HuH-7 (cell line): Measurements from ENCODE around the gene TMPRSS7.

Experiments used
- DNase-seq: peaks from one replicate; pipeline ENCODE4 v3.0.0; 2011; ENCODE audit warnings: low spot score

The TMPRSS7 gene

GRCh38 chr3:112034436-112034835, at the start of gene TMPRSS7:
Gene TMPRSS7, plus strand, starts transcription at chr3:112034736. Its CDS starts 110 bp downstream, at chr3:112034846.
- DNase-seq = no peak

- no peak for DNase-seq
Measured at GRCh38 chr3:111986800-111987199, 47.7 kb upstream of the TMPRSS7 start.

- DNase-seq = no peak
Measured at GRCh38 chr3:111989061-111989678, 45.4 kb upstream of the TMPRSS7 start.

- DNase-seq = no peak
Measured at GRCh38 chr3:111993038-111993437, 41.5 kb upstream of the TMPRSS7 start.

- DNase-seq = no peak
Measured at GRCh38 chr3:111998636-111999483, 35.7 kb upstream of the TMPRSS7 start, which contains the start of gene TAGLN3. Gene TAGLN3, plus strand, starts transcription at chr3:111998922. Its CDS starts 501 bp downstream, at chr3:111999423.

- no peak for DNase-seq
Measured at GRCh38 chr3:111999484-112000324, 34.8 kb upstream of the TMPRSS7 start.

- no peak for DNase-seq
Measured at GRCh38 chr3:112000367-112000771, 34.2 kb upstream of the TMPRSS7 start.

GRCh38 chr3:112000966-112001365, 33.6 kb upstream of the TMPRSS7 start:
- no peak for DNase-seq

GRCh38 chr3:112001526-112001925, 33.0 kb upstream of the TMPRSS7 start:
- no peak for DNase-seq

GRCh38 chr3:112002096-112002971, 32.2 kb upstream of the TMPRSS7 start:
- no peak for DNase-seq

- no peak for DNase-seq
Measured at GRCh38 chr3:112003321-112004080, 31.0 kb upstream of the TMPRSS7 start.

- no peak for DNase-seq
Measured at GRCh38 chr3:112004187-112004586, 30.3 kb upstream of the TMPRSS7 start.

GRCh38 chr3:112004669-112005068, 29.9 kb upstream of the TMPRSS7 start:
- DNase-seq = no peak

- no peak for DNase-seq
Measured at GRCh38 chr3:112005091-112005672, 29.4 kb upstream of the TMPRSS7 start.

- no peak for DNase-seq
Measured at GRCh38 chr3:112007633-112008032, 26.9 kb upstream of the TMPRSS7 start.

GRCh38 chr3:112009670-112010069, 24.9 kb upstream of the TMPRSS7 start:
- no peak for DNase-seq

GRCh38 chr3:112010636-112011035, 23.9 kb upstream of the TMPRSS7 start:
- no peak for DNase-seq

GRCh38 chr3:112011376-112011940, 23.1 kb upstream of the TMPRSS7 start:
- DNase-seq = no peak

GRCh38 chr3:112012205-112012992, 22.1 kb upstream of the TMPRSS7 start:
- DNase-seq = no peak
